ENCODE results near the gene OR2M3. TPM values are rescaled to one million over a fixed set of nuclear protein-coding genes. Genes with fewer than 3 reads are reported as not detected.

OR2M3 gene
- total and polyA plus RNA-seq, 2 of the 8 experiments (the other 6 are each of a cell fraction or from before 2014, with no cell fraction given), result not detected

- 86% methylated on average over 6 of the region's 6 CpGs; no CpG with 5 or more reads in 1 of the 2 experiments for WGBS, 2 experiments (ENCODE audit: extremely low coverage in 1 of 2, insufficient coverage in 1 of 2, insufficient read length in 1 of 2, insufficient replicate concordance in 2 of 2, low coverage in 1 of 2, low lambda C conversion rate in 2 of 2, missing lambda C conversion rate in 1 of 2)
- Histone ChIP-seq H4K20me1 (replicated peaks in 1 of 2; ENCODE audit: control insufficient read depth in 1 of 2, insufficient read depth in 2 of 2, low read length in 2 of 2) (no peaks in the 10 kb centered on the region), H3K23ac (ENCODE audit: insufficient read length) (no peak overlapping the region), H3K4me3 (ENCODE audit: extremely low read depth in 1 of 4, insufficient read depth in 2 of 4, low read depth in 3 of 4, low read length in 4 of 4) (no peak overlapping the region), H2BK20ac (ENCODE audit: low read length) (no peak overlapping the region), H2AK5ac (ENCODE audit: low read depth, low read length) (no peak overlapping the region), H3K79me2 (ENCODE audit: control insufficient read depth in 1 of 2, insufficient read depth in 2 of 2, low read length in 2 of 2) (no peaks in the 10 kb centered on the region), H3K18ac (ENCODE audit: extremely low read depth, low read length) (no peak overlapping the region), H3K27me3 (replicated peaks in 1 of 4; ENCODE audit: control insufficient read depth in 3 of 4, extremely low read depth in 1 of 4, insufficient read depth in 3 of 4, low read length in 3 of 4) (no peaks in the 10 kb centered on the region), H3K36me3 (ENCODE audit: control insufficient read depth in 2 of 4, insufficient read depth in 4 of 4, low read length in 3 of 4) (no peaks in the 10 kb centered on the region), H3K79me1 (ENCODE audit: low read depth, low read length) (no peaks in the 10 kb centered on the region), H3K9ac (replicated peaks in 1 of 4; ENCODE audit: extremely low read depth in 1 of 4, low read depth in 3 of 4, low read length in 3 of 4) (no peak overlapping the region), H4K91ac (replicated peaks; ENCODE audit: insufficient read length, low read length) (no peak overlapping the region), H3K4ac (replicated peaks; ENCODE audit: insufficient read length, low read depth, low read length) (no peak overlapping the region), H2BK12ac (ENCODE audit: low read depth, low read length) (no peak overlapping the region), H2BK5ac (ENCODE audit: low read depth, low read length) (no peak overlapping the region), H4K5ac (ENCODE audit: insufficient read length, low read depth, low read length) (no peak overlapping the region), H3K4me2 (ENCODE audit: insufficient read depth in 1 of 2, low read depth in 2 of 2, low read length in 2 of 2) (no peak overlapping the region), H2BK120ac (replicated peaks; ENCODE audit: low read depth, low read length) (no peak overlapping the region), H3K4me1 (replicated peaks in 1 of 4; ENCODE audit: control insufficient read depth in 3 of 4, insufficient read depth in 4 of 4, low read length in 3 of 4) (no peaks in the 10 kb centered on the region), H3K27ac (ENCODE audit: low read depth, low read length) (no peak overlapping the region), H3K14ac (ENCODE audit: insufficient read length) (no peak overlapping the region), H4K8ac (ENCODE audit: extremely low read depth, insufficient read depth, low read length) (no peak overlapping the region), H3K56ac (replicated peaks; ENCODE audit: insufficient read length, low read depth, low read length) (no peak overlapping the region), H2AFZ (ENCODE audit: low read length) (no peak overlapping the region), H2BK15ac (ENCODE audit: low read length) (no peak overlapping the region), H3K23me2 (ENCODE audit: low read depth, low read length) (no peaks in the 10 kb centered on the region), H3K9me3 (ENCODE audit: insufficient read depth in 2 of 2, low read depth in 1 of 2, low read length in 1 of 2) (peaks cover 58 to 69% of the 10 kb centered on the region in 2 experiments)
- TF ChIP-seq SP2 (IDR thresholded peaks at IDR 0.05; ENCODE audit: low read length) (no peak), NRF1 (IDR thresholded peaks at IDR 0.05; ENCODE audit: low read depth, low read length) (no peak), KDM5A (IDR thresholded peaks at IDR 0.05; ENCODE audit: low read length) (no peak), RBBP5 (IDR thresholded peaks at IDR 0.05; ENCODE audit: borderline replicate concordance, low read depth, low read length) (no peak), TBP (IDR thresholded peaks at IDR 0.05; ENCODE audit: low read depth, low read length) (no peak)
- ChIA-PET POLR2A (ENCODE audit: partially characterized antibody) (no interaction called here), CTCF (ENCODE audit: partially characterized antibody) (no interaction called here)
- DNase-seq (ENCODE audit: low read depth in 1 of 2, low spot score in 2 of 2) (no peak), FAIRE-seq (no peak)
Observed at GRCh38 chr1:248229360-248229908, 32.4 kb downstream of the OR2M3 start.
